Erythroblast (primary cell): Measurements from ENCODE around the gene HK3.

ENCODE experiments used
- GATA1 ChIP-seq: IDR thresholded peaks from 2 replicates; pipeline ENCODE4 v1.6.1; 2011; ENCODE audit warnings: low read depth, mild to moderate bottlenecking, control low read depth, low read length, moderate library complexity
- POLR2A ChIP-seq: IDR thresholded peaks from 2 replicates; pipeline ENCODE4 v1.6.1; 2011; ENCODE audit warnings: mild to moderate bottlenecking, low read length

DNA sequence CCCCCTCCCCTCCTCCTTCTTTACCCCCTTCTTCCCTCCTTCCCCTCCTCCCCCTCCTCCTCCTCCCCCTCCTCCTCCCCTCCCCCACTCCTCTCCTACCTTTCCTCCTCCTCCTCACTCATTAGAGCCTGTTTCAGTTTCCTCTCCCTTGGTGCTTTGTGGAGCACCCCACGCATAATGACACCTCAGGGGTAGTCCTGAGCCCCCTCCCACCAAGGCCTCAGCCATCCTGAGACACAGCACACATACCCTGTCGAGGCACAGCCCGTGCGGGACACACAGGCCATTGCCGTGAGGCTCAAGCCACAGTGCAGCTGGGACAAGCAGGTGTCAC is 35.4 kb downstream of the HK3 start:
- TF ChIP-seq POLR2A (no peak), GATA1 (no peak)
